BE2C (cell line): ENCODE results near the gene ABCD3.

Experiments used
- DNase-seq: peaks from one replicate; pipeline ENCODE4 v3.0.0-alpha.2; 2020
- H3K27me3 ChIP-seq: fragments of 250-450 bp; sonication (Bioruptor Pico); 2 replicates; pipeline ENCODE4 v1.5.1; 2020; ENCODE audit warnings: mild to moderate bottlenecking
- H3K36me3 ChIP-seq: fragments of 250-450 bp; sonication (Bioruptor Pico); 2 replicates; pipeline ENCODE4 v1.5.1; 2020; ENCODE audit warnings: mild to moderate bottlenecking
- H3K4me1 ChIP-seq: fragments of 250-450 bp; sonication (Bioruptor Pico); 2 replicates; pipeline ENCODE4 v1.5.1; 2020
- H3K4me3 ChIP-seq: 2 replicates; pipeline ENCODE4 v1.5.1; 2011; ENCODE audit warnings: low read depth, low read length
- H3K9me3 ChIP-seq: fragments of 250-450 bp; sonication (Bioruptor Pico); 2 replicates; pipeline ENCODE4 v1.5.1; 2020
- TF ChIP-seq, protein P1 (sequence below): IDR thresholded peaks from 2 replicates; pipeline ENCODE4 v1.5.1; 2012; ENCODE audit warnings: mild to moderate bottlenecking, low read depth, low read length

The ABCD3 gene

DNA sequence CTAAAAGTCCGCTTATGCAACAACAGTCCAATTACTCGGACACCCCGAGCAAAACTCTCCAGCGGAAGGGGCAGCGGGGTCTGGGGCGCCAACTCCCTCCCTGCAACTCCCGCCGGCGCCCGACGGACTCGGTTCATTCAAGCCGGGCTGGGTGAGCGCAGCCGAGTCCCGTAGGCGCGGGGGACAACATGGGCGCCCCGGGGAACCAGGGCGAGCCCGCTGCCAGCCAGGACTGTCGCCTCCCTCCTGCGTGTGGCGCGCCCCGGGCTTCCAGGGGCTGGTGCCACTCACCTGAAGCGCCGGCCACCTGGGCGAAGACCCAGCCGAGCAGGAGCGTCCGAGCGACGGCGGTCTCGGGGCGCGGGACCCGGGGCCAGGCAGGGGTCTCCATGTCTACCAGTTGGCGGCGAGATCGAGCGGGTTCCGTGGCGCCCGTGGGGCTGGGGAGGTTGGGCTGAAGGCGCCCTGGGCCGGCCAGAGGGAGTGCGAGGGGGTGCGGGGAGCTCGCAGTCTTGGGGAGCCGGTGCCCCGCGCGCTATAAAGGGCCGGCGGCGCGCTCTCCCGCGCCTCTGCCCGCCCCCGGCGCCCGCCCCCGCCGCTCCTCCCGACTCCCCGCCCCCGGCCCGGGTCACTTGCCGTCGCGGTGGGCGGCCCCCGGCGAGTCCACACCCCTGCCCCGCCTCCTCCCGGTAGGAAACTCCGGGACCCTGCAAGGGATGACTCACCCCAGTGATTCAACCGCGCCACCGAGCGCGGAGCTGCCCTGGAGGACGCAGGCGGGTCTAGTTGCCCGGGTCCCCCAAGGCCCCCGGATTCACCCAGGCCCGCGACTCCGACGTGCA, 123.3 kb downstream of the ABCD3 start, which contains the start of gene F3:
Gene F3, minus strand, starts transcription at position 514 of the 842 bp plus-strand sequence. Its CDS starts 123 bp downstream, at position 391.
- DNase-seq: peak; percentile 83
- Histone ChIP-seq H3K36me3 (no peaks in the 10 kb centered on the region), H3K9me3 (no peaks in the 10 kb centered on the region), H3K4me3 (peak within 1 kb of the TSS; percentile 67), H3K27me3 (no peaks in the 10 kb centered on the region), H3K4me1 (no peaks in the 10 kb centered on the region; the same call in 1 of the 2 replicates)
- TF ChIP-seq, protein P1, sequence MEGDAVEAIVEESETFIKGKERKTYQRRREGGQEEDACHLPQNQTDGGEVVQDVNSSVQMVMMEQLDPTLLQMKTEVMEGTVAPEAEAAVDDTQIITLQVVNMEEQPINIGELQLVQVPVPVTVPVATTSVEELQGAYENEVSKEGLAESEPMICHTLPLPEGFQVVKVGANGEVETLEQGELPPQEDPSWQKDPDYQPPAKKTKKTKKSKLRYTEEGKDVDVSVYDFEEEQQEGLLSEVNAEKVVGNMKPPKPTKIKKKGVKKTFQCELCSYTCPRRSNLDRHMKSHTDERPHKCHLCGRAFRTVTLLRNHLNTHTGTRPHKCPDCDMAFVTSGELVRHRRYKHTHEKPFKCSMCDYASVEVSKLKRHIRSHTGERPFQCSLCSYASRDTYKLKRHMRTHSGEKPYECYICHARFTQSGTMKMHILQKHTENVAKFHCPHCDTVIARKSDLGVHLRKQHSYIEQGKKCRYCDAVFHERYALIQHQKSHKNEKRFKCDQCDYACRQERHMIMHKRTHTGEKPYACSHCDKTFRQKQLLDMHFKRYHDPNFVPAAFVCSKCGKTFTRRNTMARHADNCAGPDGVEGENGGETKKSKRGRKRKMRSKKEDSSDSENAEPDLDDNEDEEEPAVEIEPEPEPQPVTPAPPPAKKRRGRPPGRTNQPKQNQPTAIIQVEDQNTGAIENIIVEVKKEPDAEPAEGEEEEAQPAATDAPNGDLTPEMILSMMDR: no peak

DNA sequence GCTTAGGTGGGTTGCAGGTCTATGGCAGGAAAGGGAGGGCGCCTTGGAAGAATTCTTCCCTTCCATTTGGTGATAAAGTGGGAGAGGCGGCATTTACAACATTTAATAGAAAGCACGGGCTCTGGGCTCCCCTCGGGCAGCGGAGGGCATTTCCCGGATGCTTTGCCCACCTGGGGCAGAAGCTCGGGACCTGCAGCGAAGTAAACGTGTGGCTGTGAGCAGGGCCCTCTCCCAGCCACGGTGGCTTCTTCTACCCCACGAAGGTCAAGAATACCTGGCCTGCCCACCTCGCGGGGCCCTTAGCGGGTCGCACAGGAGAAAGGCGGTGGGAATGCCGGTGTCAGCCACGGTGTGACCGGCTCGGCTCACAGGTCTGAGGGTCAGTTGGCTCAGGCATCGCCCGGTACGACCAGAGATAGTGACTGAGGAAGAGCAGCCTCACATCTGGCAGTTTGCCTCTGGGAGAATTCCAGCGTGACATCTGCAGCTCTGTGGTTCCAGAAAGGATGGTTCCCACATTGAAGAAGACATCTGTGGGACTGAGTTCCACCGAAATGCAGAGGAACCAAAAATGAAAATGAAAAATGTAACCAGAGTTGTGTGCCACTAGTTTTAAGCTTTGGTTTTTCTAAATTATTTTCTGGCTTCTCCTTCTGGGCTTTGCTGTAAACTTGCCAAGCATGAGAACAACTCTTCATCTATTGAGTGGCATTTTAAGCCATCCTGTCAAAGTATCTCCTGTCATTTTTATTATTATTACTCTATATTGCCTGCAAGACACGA, 124.1 kb downstream of the ABCD3 start:
- no peaks in the 10 kb centered on the region for H3K36me3 ChIP-seq
- peak; percentile 18 for DNase-seq
- peak overlapping the region; percentile 50 for H3K4me3 ChIP-seq
- no peaks in the 10 kb centered on the region for H3K27me3 ChIP-seq
- TF ChIP-seq, protein P1: no peak
- no peaks in the 10 kb centered on the region for H3K9me3 ChIP-seq
- no peaks in the 10 kb centered on the region; the same call in 1 of the 2 replicates for H3K4me1 ChIP-seq

DNA sequence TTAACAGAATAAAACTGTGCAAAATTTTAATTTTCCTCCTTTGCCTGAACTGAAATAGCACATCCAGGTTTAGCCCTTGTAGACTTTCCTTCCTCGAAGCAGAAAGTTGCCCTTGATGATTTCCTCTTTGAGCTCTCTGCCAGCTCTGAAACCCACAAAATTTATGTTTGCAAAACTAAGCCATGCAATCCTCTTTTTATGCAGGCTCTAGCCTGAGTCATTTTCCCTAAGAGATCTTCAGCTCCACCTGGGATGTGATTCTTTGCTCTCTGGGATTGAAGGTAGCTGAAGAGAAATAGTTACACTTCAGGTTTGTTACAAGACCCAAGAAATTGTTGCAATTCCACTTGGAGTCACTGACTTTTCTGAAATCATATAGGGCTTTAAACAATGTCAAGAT, 124.8 kb downstream of the ABCD3 start:
- Histone ChIP-seq H3K27me3 (no peaks in the 10 kb centered on the region), H3K9me3 (no peaks in the 10 kb centered on the region), H3K36me3 (no peaks in the 10 kb centered on the region), H3K4me3 (no peak overlapping the region), H3K4me1 (no peaks in the 10 kb centered on the region; the same call in 1 of the 2 replicates)
- no peak for DNase-seq
- TF ChIP-seq, protein P1: no peak

DNA sequence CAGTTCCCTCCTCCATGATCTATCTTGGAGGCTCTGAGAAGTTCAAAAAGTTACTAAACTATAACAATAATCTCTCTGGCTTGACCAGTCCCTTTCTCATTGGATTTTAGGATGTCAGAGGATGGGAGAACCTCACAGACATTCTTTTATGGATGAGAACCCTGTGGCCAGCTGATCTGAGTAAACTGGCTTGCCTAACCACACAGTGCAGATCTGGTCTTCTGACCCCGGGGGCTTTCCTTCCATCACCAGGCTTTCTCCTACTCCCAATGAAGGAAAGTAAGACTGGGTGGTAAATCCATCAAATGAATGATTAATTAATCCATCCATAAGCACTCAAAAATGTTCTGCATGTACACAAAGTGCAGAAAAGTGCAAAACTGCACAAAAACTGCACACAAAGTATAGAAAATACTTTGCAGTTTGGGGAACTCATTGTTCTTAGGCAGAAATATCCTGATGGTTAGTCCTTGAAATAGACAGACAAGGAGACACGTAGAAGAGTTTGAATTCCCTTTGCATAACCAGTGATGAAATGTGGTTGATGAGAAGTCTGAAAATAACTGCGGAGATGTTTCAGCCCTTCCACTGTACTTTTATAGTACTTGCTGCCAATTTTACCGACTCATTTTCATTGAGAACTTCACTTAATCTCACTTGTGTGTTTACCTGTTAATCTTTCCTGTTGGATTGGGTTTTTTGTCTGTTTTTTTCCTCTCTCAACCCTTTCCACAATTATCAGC, 125.9 kb downstream of the ABCD3 start:
- H3K4me3 ChIP-seq: no peak overlapping the region

DNA sequence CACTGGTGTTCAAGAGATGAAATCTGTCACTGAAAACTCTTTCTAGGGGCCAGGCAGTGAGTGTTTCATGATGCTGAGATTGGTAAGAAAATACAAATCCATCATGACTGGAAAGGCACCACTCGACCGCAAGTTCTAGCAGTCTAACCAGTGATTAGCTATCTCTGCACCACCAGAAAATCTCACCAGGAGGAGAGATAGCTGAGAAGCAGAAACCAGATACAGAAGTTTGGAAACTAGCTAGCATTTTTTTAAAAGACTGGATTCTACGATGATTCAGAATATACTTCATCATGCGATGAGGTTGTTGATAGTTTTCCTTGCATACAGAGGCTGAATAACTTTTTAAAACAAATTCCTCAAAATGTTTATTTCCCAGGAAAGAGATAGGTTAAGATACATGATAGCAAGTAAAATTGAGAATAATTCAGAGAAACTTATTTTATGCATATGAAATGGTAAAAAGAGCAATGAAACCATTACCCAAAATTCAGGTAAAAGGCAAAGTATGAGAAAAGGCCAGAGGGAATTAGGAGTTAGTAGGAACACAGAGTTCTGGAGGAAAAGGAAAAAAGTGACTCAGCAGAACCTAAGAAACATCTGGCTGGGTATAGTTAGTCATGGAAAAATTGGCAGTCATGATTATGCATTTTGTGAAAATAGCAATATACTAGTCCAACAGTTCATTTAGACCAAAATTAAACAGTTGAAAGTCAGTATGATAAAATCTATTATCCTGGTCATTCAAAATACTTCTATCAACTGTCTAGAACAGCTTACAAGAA, 126.7 kb downstream of the ABCD3 start:
- Histone ChIP-seq H3K9me3 (no peaks in the 10 kb centered on the region), H3K4me3 (no peak overlapping the region), H3K27me3 (no peaks in the 10 kb centered on the region), H3K4me1 (no peaks in the 10 kb centered on the region; the same call in 1 of the 2 replicates), H3K36me3 (no peaks in the 10 kb centered on the region)
- DNase-seq: no peak
- TF ChIP-seq, protein P1: no peak

More for the DNA sequence above, 125.9 kb downstream of the ABCD3 start:
- TF ChIP-seq, protein P1: no peak
- no peaks in the 10 kb centered on the region; the same call in 1 of the 2 replicates for H3K4me1 ChIP-seq
- H3K27me3 ChIP-seq: no peaks in the 10 kb centered on the region
- H3K9me3 ChIP-seq: no peaks in the 10 kb centered on the region
- no peak for DNase-seq
- H3K36me3 ChIP-seq: no peaks in the 10 kb centered on the region
